Hematopoietic multipotent progenitor cell treated with erythropoietin and hydrocortisone succinate and interleukin-3 and kit ligand, for 15 days (in vitro differentiated cells): Measurements from ENCODE around the gene PIK3R2.

Source experiments
- DNase-seq: peaks from one replicate; pipeline ENCODE4 v3.0.0-alpha.2; 2015; ENCODE audit warnings: low spot score

PIK3R2 gene

GRCh38 chr19:18123819-18124218 lies 29.1 kb upstream of the PIK3R2 start:
- DNase-seq: no peak

GRCh38 chr19:18126097-18126496 lies 26.9 kb upstream of the PIK3R2 start:
- no peak for DNase-seq

GRCh38 chr19:18128044-18128443 lies 24.9 kb upstream of the PIK3R2 start:
- no peak for DNase-seq

GRCh38 chr19:18128805-18129204 lies 24.2 kb upstream of the PIK3R2 start:
- DNase-seq: no peak

DNA sequence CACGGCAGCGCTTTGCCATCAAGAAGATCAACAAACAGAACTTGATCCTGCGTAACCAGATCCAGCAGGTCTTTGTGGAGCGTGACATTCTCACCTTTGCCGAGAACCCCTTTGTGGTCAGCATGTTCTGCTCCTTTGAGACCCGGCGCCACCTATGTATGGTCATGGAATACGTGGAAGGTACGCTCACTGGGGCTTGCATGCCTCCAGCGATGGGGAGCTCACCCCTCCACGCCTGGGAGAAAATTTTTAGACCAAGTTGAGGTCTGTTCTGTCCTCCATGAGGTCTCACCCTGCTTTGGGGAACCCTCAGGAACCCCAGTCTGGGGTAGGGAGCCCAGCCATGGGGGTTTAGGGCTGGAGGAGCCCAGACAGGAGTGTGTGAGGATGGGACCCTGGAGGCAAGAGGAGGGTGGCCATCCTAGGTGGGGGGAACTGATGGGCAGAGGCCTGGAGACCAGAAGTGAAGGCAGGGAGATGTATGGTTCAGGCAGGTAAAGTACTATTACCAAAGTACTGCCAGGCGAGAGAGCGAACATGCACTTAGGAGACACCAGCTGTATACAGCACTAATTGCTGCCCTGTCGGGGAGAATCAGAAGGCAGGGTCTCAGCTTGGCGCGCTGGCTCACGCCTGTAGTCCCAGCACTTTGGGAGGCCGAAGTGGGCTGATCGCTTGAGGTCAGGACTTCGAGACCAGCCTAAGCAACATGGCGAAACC lies 22.3 kb upstream of the PIK3R2 start:
- no peak for DNase-seq

- DNase-seq: no peak
These were observed 20.9 kb upstream of the PIK3R2 start for GRCh38 chr19:18131841-18132596.

DNA sequence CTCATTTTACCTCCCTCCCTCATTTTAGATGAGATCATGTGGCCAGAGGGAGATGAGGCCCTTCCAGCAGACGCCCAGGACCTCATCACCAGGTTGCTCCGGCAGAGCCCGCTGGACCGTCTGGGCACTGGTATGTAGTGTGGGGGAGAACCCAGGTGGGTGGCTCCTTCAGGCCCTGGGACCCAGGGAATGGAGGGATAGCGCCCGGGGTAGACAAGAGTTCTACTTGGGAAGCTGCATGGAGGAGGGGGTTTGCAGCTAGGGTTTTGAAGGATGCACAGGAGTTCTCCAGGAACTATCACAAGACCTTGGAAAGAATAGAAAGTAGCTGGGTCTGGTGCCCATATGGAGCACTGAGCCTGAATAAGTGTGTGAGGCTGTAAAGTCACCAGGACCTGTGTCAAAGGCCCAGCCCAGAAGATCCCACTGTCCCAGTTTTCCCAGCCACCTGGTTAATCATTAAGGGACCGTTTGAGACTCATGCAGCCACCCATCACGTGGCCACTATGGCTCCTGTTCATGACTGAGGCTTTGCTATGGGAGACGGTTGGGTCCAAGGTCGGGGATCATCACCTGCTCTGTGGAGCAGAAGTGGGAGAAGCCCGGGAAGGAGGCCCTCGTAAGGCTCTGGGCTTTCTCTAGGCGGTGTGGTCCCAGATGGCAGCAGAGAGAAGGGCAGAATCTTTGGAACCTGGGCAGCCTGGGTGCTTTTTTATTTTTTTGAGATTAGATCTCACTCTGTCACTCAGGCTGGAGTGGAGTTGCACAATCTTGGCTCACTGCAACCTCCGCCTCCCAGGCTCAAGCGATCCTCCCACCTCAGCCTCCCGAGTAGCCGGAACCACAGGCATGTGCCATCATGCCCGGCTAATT lies 17.0 kb upstream of the PIK3R2 start:
- no peak for DNase-seq

DNA sequence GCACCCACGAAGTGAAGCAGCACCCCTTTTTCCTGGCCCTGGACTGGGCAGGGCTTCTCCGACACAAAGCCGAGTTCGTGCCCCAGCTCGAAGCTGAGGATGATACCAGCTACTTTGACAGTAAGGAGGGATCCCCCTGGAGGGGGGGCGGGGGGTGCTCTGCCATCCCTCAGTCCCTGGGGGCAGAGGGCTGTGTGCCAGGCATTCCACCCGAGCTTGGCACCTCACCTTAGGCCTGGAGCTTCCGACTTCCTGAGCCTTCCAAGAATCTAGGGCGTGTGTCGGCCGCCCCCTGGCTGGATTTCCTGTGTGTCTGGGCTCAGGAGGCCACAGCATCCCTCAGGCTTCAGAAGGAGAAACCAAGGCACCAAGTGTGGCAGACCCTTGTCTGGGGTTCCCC lies 15.7 kb upstream of the PIK3R2 start:
- no peak for DNase-seq

GRCh38 chr19:18137657-18138339 lies 15.2 kb upstream of the PIK3R2 start:
- DNase-seq: no peak

GRCh38 chr19:18140473-18140872 lies 12.5 kb upstream of the PIK3R2 start:
- no peak for DNase-seq

- no peak for DNase-seq
These were observed 11.9 kb upstream of the PIK3R2 start for GRCh38 chr19:18141031-18141430.

DNA sequence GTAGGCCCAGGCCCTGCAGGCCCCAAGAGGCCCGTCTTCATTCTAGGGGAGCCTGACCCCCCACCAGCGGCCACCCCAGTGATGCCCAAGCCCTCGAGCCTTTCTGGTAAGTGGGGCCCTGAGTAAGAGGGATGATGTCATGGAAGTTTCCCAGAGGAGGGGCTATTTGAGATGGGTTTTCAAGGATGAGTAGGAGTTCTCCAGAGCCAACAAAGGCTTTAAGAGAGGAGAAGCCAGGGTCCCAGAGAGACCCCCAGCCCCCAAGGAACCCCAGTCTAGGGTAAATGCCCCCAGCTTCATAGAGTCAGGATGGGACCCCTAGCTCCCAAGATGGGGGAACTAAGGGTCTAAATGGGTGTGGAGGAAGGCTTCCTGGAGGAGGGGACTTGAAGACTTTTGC lies 9.1 kb upstream of the PIK3R2 start:
- DNase-seq: no peak

GRCh38 chr19:18144361-18144760 lies 8.6 kb upstream of the PIK3R2 start:
- DNase-seq: no peak

DNA sequence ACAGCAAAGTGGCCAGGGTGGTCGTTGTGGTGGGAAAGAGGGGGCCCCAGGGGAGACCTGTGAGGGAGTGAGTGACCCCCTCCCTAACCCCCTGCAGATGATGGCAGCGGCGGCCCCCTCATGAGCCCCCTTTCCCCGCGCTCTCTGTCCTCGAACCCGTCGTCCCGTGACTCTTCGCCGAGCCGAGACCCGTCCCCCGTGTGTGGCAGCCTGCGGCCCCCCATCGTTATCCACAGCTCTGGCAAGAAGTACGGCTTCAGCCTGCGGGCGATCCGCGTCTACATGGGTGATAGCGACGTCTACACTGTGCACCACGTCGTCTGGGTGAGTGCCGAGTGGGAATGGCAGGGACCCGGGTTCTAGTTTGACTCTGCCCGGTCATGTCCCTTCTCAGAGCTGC lies 8.1 kb upstream of the PIK3R2 start:
- no peak for DNase-seq

DNA sequence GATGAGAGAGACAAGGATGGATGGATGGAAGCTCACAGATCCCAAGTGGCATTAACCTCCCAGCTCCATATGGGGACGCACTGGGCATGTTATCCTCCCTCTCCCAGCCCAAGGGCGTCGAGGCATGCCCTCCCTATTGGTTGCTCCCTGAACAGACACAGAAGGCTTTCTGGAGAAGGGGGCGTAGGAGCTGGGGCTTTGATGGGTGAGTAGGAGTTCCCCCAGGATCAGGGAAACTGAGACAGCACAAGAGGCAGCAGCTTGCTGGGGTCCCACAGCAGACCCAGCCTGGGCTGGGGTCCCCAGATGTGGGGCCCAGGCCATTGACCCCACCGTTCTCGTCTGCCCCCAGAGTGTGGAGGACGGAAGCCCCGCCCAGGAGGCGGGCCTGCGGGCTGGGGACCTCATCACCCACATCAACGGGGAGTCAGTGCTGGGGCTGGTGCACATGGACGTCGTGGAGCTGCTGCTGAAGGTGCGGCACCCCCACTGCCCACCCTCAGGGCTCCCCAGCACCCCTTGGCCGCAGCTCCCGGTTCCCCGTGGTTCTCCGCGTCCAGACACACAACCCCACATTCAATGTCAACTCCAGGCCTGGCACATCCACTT lies 7.5 kb upstream of the PIK3R2 start:
- no peak for DNase-seq

DNA sequence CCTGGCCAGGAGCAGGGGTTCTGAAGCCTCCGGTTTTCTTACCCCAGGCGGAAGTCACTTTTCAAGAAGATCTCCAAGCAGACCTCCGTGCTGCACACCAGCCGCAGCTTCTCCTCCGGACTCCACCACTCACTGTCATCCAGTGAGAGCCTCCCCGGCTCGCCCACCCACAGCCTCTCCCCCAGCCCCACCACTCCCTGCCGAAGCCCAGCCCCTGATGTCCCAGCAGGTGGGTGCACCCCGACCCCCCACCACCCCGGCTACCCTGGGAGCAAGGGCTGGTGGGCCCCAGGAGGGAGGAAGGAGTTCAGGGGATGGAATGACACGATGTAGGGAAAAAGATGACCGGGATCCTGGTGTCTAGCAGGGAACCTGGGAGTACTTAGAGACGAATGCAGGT lies 5.6 kb upstream of the PIK3R2 start:
- no peak for DNase-seq

DNA sequence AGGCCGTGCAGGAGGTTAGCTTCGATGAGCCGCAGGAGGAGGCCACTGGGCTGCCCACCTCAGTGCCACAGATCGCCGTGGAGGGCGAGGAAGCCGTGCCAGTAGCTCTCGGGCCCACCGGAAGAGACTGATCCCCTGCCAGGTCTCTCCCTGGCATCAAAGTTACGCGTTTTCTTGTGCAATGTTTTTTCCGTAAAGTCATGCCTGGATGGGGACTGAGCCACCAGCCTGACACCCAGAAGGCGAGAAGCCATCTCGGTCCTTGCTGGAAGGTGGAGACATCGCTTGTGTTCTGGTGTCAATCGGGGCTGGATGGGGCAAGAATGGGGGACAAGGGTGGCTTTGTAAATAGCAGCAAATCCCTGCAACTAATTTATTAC lies 3.4 kb upstream of the PIK3R2 start:
- no peak for DNase-seq

GRCh38 chr19:18150776-18151624 lies 2.0 kb upstream of the PIK3R2 start:
- no peak for DNase-seq

GRCh38 chr19:18152442-18152816 lies 534 bp upstream of the PIK3R2 start:
- DNase-seq: peak; percentile 95

DNA sequence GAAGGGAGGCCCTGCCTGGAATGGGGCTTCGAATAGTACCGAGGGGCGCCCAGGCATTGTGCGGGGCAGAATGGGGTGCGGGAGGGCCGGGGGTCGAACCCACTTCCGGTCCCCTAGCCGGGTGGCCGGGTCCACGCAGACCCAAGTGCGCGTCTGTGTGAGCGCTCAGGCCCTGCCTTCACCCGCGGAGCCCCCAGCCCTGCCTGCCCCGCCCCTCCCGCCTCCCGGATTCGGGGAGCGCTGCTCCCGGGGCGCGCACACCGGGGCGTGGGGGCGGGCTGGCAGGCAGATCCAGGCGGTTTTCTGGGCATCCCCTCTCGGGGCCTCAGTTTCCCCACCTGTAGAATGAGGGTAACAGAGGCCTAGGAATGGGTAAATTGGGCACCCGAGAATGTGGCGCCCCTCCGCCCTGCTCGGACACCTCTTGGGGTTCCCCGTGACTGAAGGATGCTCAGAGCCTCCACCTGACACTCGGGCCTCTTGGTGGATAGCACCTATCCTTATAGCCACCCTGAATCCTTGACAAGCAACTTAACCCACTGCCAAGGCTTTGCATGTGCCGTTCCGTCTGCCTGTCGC lies 682 bp downstream of the PIK3R2 start:
- DNase-seq: peak; percentile 24
